Suprapubic skin (tissue), 4 donors: ENCODE results near the gene UBTD1.

Experiments used
- CTCF ChIP-seq, 2 donors: fragments of 200-600 bp in 1 of 2; fragments of 450-650 bp in 1 of 2; sonication (generic) in 1 of 2; IDR thresholded peaks; one replicate each; pipeline ENCODE4 v1.5.1; 2016 to 2019; ENCODE audit warnings: antibody characterized with exemption in 2 of 2, mild to moderate bottlenecking in 1 of 2, moderate library complexity in 1 of 2
- EP300 ChIP-seq: sonication (generic); formaldehyde crosslinking; IDR thresholded peaks from one replicate; pipeline ENCODE4 v1.6.1; 2017; ENCODE audit warnings: antibody characterized with exemption
- POLR2A ChIP-seq, 2 donors: fragments of 450-650 bp; IDR thresholded peaks; one replicate each; pipeline ENCODE4 v1.6.1; 2017; ENCODE audit warnings: antibody characterized with exemption in 2 of 2, mild to moderate bottlenecking in 2 of 2, moderate library complexity in 2 of 2
- POLR2AphosphoS5 ChIP-seq, 3 donors: sonication (generic); formaldehyde crosslinking; IDR thresholded peaks; one replicate each; pipeline ENCODE4 v1.6.1; 2017; ENCODE audit warnings: antibody characterized with exemption in 3 of 3

DNA sequence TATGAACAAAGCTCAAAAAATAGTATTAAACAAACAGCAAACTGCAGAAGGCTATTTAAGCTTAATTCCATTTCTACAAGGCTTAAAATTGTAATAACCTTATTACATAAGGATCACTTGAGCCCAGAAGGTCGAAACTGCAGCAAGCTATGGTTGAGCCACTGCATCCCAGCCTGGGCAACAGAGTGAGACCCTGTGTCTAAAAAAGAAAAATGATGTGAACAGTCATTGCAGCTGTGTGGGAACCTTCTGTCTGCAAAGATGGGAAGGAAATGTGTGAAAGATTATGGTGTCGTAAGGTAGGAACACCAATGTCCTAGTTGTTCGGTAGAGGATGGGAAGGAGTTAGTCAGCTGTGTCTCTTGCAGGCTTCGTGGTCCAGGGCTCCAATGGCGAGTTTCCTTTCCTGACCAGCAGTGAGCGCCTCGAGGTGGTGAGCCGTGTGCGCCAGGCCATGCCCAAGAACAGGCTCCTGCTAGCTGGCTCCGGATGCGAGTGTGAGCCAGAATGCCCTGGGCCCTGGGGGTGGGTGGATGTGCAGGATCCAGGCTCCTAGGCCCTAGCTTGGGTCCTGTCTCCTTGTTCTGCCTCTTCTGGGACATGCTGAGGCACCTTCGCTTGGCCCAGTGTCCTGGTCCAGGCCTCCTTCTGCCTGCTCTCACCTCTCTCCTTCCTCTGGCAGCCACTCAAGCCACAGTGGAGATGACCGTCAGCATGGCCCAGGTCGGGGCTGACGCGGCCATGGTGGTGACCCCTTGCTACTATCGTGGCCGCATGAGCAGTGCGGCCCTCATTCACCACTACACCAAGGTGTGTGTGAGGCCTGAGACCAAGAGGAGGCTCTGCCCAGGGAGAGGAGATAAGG lies 99.9 kb downstream of the UBTD1 start:
- TF ChIP-seq CTCF (IDR thresholded peaks at IDR 0.05), result no peak
- no peak for TF ChIP-seq POLR2A (IDR thresholded peaks at IDR 0.05)
- no peak for TF ChIP-seq EP300
- no peak for TF ChIP-seq POLR2AphosphoS5 (IDR thresholded peaks at IDR 0.05)
